Natural killer cell (primary cell): Measurements from ENCODE around the gene KRT13. TPM values are rescaled to one million over a fixed set of nuclear protein-coding genes. Genes with fewer than 3 reads are reported as not detected.

Experiments
- ATAC-seq, 3 donors: fragments of 150-1000 bp in 2 of 3; fragments of 200-7000 bp in 1 of 3; cut with Tn5 transposase; 1 replicate in 1 of 3; 2 replicates in 2 of 3; pipeline ENCODE4 v1.10.0; 2021; ENCODE audit warnings: mild to moderate bottlenecking in 2 of 3, moderate library complexity in 2 of 3
- DNase-seq, 2 donors: peaks; one replicate each; pipeline versions ENCODE4 v3.0.0 to v3.0.0-alpha.2; 2013 to 2021; ENCODE audit warnings: mixed read lengths in 1 of 2
- H3K27ac ChIP-seq: one replicate; pipeline ENCODE4 v1.5.1; 2013; ENCODE audit warnings: mild to moderate bottlenecking, low read length
- H3K27me3 ChIP-seq: one replicate; pipeline ENCODE4 v1.6.1; 2013; ENCODE audit warnings: low read length; ENCODE audit not compliant: control insufficient read depth, insufficient read depth
- H3K36me3 ChIP-seq: one replicate; pipeline ENCODE4 v1.6.1; 2013; ENCODE audit warnings: low read length; ENCODE audit not compliant: control insufficient read depth, insufficient read depth
- H3K4me1 ChIP-seq: one replicate; pipeline ENCODE4 v1.6.1; 2013; ENCODE audit warnings: low read length; ENCODE audit not compliant: control insufficient read depth, insufficient read depth
- H3K4me3 ChIP-seq: one replicate; pipeline ENCODE4 v1.5.1; 2013; ENCODE audit warnings: low read length
- H3K9me3 ChIP-seq: one replicate; pipeline ENCODE4 v1.6.1; 2013; ENCODE audit warnings: low read length; ENCODE audit not compliant: control insufficient read depth, insufficient read depth
- H3K27ac Mint-ChIP-seq, 2 donors: one replicate each; pipeline ENCODE4 v1.8.0; 2022; ENCODE audit warnings: mild to moderate bottlenecking in 2 of 2, mixed read lengths in 2 of 2, moderate library complexity in 1 of 2
- H3K27me3 Mint-ChIP-seq, 2 donors: one replicate each; pipeline ENCODE4 v1.8.0; 2022; ENCODE audit warnings: low read depth in 2 of 2, mixed read lengths in 2 of 2
- H3K36me3 Mint-ChIP-seq: one replicate; pipeline ENCODE4 v1.8.0; 2022; ENCODE audit warnings: mixed read lengths
- H3K4me1 Mint-ChIP-seq, 2 donors: one replicate each; pipeline ENCODE4 v1.8.0; 2022; ENCODE audit warnings: mixed read lengths in 2 of 2
- H3K4me3 Mint-ChIP-seq: one replicate; pipeline ENCODE4 v1.8.0; 2022; ENCODE audit warnings: mild to moderate bottlenecking, moderate library complexity, mixed read lengths
- H3K9me3 Mint-ChIP-seq, 2 donors: one replicate each; pipeline ENCODE4 v1.8.0; 2022; ENCODE audit warnings: mixed read lengths in 2 of 2
- WGBS: methylation state at CpG from one replicate; pipeline ENCODE4 v1.1.7; 2013; ENCODE audit warnings: missing lambda C conversion rate; ENCODE audit not compliant: insufficient coverage; 5-methylcytosine and 5-hydroxymethylcytosine counted together
- intact Hi-C: fragments of 100-400 bp; cut with micrococcal nuclease; formaldehyde crosslinking; loops from one replicate; pipeline ENCODE4 v1.14.2; 2022
- total RNA-seq, 4 donors: library from RNA; stranded (reverse); fragments of 120-200 nt in 1 of 4; gene quantifications; one replicate each; pipeline versions ENCODE4 v1.2.3 to v1.2.4, GENCODE V29; 2013 to 2022
- TF ChIP-seq, protein P1 (sequence below): fragments of 200-600 bp; IDR thresholded peaks from one replicate; pipeline ENCODE4 v1.8.0; 2022; ENCODE audit warnings: antibody characterized with exemption

Gene KRT13
- total RNA-seq, 3 donors from 2014 or later (not counting 1 experiment from before 2014, with no cell fraction given) = not detected

DNA sequence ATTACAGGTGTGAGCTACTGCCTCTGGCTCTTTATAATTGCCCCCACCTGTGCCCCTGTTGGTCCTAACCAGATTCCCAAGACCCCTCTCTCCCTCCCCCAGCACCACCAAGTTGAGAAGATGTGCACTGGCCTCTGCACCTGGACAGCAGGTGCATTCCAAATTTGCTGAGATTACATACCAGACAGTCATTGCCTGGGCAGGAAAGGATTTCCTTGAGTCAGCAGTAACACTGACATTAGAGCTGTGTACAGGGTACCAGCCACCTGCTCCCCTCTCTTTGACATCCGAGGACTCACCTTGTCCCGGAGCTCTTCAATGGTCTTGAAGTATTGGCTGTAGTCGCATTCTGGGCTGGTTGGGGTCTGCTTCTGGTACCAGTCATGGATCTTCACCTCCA lies 12.6 kb upstream of the KRT13 start:
- peaks cover 0 to 2% of the 10 kb centered on the region in 2 donors for H3K27me3 Mint-ChIP-seq
- Histone ChIP-seq H3K27me3 (no peaks in the 10 kb centered on the region), H3K9me3 (no peaks in the 10 kb centered on the region), H3K36me3 (no peaks in the 10 kb centered on the region), H3K4me1 (peaks cover under 1% of the 10 kb centered on the region), H3K4me3 (no peak overlapping the region), H3K27ac (no peak overlapping the region)
- H3K9me3 Mint-ChIP-seq = no peaks in the 10 kb centered on the region
- no peak overlapping the region for H3K4me3 Mint-ChIP-seq
- DNase-seq (no peak), ATAC-seq (no peak)
- intact Hi-C loops = no loop called here
- TF ChIP-seq, protein P1, sequence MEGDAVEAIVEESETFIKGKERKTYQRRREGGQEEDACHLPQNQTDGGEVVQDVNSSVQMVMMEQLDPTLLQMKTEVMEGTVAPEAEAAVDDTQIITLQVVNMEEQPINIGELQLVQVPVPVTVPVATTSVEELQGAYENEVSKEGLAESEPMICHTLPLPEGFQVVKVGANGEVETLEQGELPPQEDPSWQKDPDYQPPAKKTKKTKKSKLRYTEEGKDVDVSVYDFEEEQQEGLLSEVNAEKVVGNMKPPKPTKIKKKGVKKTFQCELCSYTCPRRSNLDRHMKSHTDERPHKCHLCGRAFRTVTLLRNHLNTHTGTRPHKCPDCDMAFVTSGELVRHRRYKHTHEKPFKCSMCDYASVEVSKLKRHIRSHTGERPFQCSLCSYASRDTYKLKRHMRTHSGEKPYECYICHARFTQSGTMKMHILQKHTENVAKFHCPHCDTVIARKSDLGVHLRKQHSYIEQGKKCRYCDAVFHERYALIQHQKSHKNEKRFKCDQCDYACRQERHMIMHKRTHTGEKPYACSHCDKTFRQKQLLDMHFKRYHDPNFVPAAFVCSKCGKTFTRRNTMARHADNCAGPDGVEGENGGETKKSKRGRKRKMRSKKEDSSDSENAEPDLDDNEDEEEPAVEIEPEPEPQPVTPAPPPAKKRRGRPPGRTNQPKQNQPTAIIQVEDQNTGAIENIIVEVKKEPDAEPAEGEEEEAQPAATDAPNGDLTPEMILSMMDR = no peak
- H3K36me3 Mint-ChIP-seq = no peaks in the 10 kb centered on the region
- 81% methylated on average over 3 of the region's 3 CpGs for WGBS
- H3K4me1 Mint-ChIP-seq = no peaks in the 10 kb centered on the region
- no peak overlapping the region for H3K27ac Mint-ChIP-seq

DNA sequence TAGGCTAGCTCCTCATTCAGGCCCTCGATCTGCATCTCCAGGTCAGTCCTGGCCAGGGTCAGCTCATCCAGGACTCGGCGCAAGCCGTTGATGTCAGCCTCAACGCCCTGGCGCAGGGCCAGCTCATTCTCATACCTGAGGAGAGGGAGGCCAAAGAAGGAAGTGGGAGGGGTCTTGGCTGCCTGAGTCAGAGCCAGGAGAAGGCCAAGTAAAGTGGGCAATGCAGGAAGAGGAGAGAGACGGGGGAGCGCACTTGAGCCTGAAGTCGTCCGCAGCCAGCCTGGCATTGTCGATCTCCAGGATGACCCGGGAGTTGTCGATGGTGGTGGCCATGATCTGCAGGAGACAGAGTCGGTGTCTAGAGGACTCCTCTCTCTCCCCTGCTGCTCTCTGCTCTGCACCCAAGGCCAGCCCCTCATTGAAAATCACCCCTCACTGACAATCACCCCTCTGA lies 11.4 kb upstream of the KRT13 start:
- no peak for ATAC-seq
- DNase-seq = no peak
- Histone ChIP-seq H3K4me1 (peaks cover 5% of the 10 kb centered on the region), H3K27me3 (no peaks in the 10 kb centered on the region), H3K27ac (no peak overlapping the region), H3K4me3 (no peak overlapping the region), H3K36me3 (no peaks in the 10 kb centered on the region), H3K9me3 (no peaks in the 10 kb centered on the region)
- TF ChIP-seq, protein P1 = no peak
- intact Hi-C loops = no loop called here
- Mint-ChIP-seq H3K27me3 (peaks cover 0 to 2% of the 10 kb centered on the region in 2 donors), H3K4me1 (no peaks in the 10 kb centered on the region), H3K36me3 (no peaks in the 10 kb centered on the region), H3K27ac (no peak overlapping the region), H3K9me3 (no peaks in the 10 kb centered on the region), H3K4me3 (no peak overlapping the region)
- 91% methylated on average over 14 of the region's 14 CpGs for WGBS

DNA sequence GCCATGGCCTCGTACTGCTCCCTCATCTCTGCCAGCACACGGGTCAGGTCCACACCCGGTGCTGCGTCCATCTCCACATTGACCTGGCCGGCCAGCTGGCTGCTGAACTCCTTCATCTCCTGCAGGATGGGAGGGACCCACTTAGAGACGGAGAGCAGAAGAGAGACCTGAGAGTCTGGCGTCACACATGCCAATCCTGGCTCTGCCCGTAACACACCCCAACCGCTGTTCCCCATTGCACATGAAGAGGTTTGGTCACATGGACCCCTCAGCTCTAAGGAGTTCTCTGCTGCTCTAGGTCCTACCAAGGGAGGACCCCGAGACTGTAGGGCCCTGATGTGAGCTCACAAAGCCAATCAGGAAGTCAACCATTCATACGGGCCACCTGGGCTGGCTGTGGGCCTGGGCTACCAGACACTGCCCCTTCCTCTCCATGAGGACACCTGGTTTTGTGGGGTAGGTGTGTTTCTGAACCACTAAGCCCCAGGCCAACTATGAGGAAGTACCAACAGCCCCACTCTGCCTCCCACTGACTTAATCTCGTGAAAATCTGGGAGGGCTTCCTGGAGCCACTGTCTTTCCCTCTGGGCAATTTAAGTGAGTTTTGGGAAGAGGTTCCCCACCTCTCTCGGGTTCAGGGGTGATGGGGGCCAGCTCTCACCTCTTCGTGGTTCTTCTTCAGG lies 10.9 kb upstream of the KRT13 start:
- peaks cover 0 to 2% of the 10 kb centered on the region in 2 donors for H3K27me3 Mint-ChIP-seq
- WGBS = 87% methylated on average over 13 of the region's 14 CpGs
- intact Hi-C loops = no loop called here
- Histone ChIP-seq H3K9me3 (no peaks in the 10 kb centered on the region), H3K27ac (no peak overlapping the region), H3K4me3 (no peak overlapping the region), H3K36me3 (no peaks in the 10 kb centered on the region), H3K27me3 (no peaks in the 10 kb centered on the region), H3K4me1 (peaks cover 5% of the 10 kb centered on the region)
- ATAC-seq = no peak
- no peak overlapping the region for H3K4me3 Mint-ChIP-seq
- H3K9me3 Mint-ChIP-seq = no peaks in the 10 kb centered on the region
- DNase-seq = no peak
- no peaks in the 10 kb centered on the region for H3K4me1 Mint-ChIP-seq
- H3K27ac Mint-ChIP-seq = no peak overlapping the region
- TF ChIP-seq, protein P1 = no peak
- H3K36me3 Mint-ChIP-seq = no peaks in the 10 kb centered on the region

DNA sequence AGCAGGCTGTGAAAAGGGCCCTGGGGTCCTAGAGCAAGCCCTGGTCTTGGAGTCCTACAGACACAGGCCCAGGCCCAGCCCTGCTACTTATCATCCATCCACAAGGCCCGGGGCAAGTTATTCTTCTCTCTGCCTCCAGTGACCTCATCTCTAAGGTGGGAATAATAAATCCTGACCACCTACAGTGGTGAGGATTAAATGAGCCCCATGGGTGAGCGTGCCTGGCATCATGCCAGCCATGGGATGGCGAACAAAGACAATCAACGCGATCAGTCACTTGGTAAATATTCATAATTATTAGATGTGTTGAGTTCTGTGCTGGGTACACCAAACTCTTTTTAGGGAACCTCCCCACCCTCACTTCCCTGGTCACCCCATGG lies 7.7 kb upstream of the KRT13 start:
- Histone ChIP-seq H3K27me3 (no peaks in the 10 kb centered on the region), H3K9me3 (no peaks in the 10 kb centered on the region), H3K27ac (no peak overlapping the region), H3K36me3 (no peaks in the 10 kb centered on the region), H3K4me1 (peaks cover 5% of the 10 kb centered on the region), H3K4me3 (no peak overlapping the region)
- Mint-ChIP-seq H3K4me3 (no peak overlapping the region), H3K4me1 (no peaks in the 10 kb centered on the region), H3K27me3 (no peaks in the 10 kb centered on the region), H3K36me3 (no peaks in the 10 kb centered on the region), H3K27ac (no peak overlapping the region), H3K9me3 (no peaks in the 10 kb centered on the region)
- 91% methylated on average over 4 of the region's 5 CpGs for WGBS
- intact Hi-C loops = no loop called here
- no peak for ATAC-seq
- DNase-seq = no peak
- TF ChIP-seq, protein P1 = no peak
